K562 (cell line): ENCODE data around the gene WAS. TPM values are rescaled to one million over a fixed set of nuclear protein-coding genes. Genes with fewer than 3 reads are reported as not detected.

Experiments
- CBFA2T2 ChIP-seq: fragments of 450-650 bp; conservative IDR thresholded peaks from 2 replicates; pipeline ENCODE4 v1.6.1; 2017; ENCODE audit warnings: mild to moderate bottlenecking
- FOXA3 ChIP-seq, 2 experiments: fragments of 450-650 bp in 1 of 2; sonication (generic) in 1 of 2; formaldehyde crosslinking; IDR thresholded peaks in 1 of 2; conservative IDR thresholded peaks in 1 of 2; 2 replicates each; pipeline versions ENCODE4 v1.4.0 to v1.8.0; 2020 to 2022; ENCODE audit warnings: mild to moderate bottlenecking in 2 of 2, missing genetic modification reagents in 1 of 2
- FOXK1 ChIP-seq: sonication (generic); formaldehyde crosslinking; IDR thresholded peaks from 2 replicates; pipeline ENCODE4 v1.8.0; 2022; ENCODE audit warnings: missing genetic modification reagents, mild to moderate bottlenecking, borderline replicate concordance
- FOXM1 ChIP-seq, 2 experiments: fragments of 450-650 bp in 1 of 2; sonication (generic) in 1 of 2; formaldehyde crosslinking in 1 of 2; IDR thresholded peaks; 2 replicates each; pipeline versions ENCODE4 v1.6.1 to v1.9.0; 2017 to 2022; ENCODE audit warnings: low read depth in 2 of 2, mild to moderate bottlenecking in 2 of 2, missing genetic modification reagents in 1 of 2, moderate library complexity in 1 of 2
- HMGN3 ChIP-seq: IDR thresholded peaks from 2 replicates; pipeline ENCODE4 v1.6.1; 2011; ENCODE audit warnings: borderline replicate concordance, low read depth, mild to moderate bottlenecking, mixed read lengths, low read length; ENCODE audit not compliant: insufficient read length; ENCODE audit errors: extremely low read depth
- NCOR1 ChIP-seq: fragments of 450-650 bp; IDR thresholded peaks from 2 replicates; pipeline ENCODE4 v1.6.1; 2016; ENCODE audit warnings: mild to moderate bottlenecking, moderate library complexity
- NONO ChIP-seq, 2 experiments: fragments of 200-400 bp in 1 of 2; fragments of 450-650 bp in 1 of 2; formaldehyde crosslinking in 1 of 2; IDR thresholded peaks; 2 replicates each; pipeline ENCODE4 v1.6.1; 2017; ENCODE audit warnings: low read depth in 2 of 2, mild to moderate bottlenecking in 2 of 2, moderate library complexity in 2 of 2, low read length in 1 of 2
- PHF20 ChIP-seq: fragments of 450-650 bp; IDR thresholded peaks from 2 replicates; pipeline ENCODE4 v1.6.1; 2018; ENCODE audit not compliant: partially characterized antibody
- polyA plus RNA-seq, 8 experiments: library from polyadenylated mRNA; depleted of rRNA in 4 of 8; stranded (reverse) in 5 of 8; unstranded in 3 of 8; fragments of >200 nt; fragmentation: Nextera tagmentation in 2 of 8; fragmentation: Illumina TruSeq in 1 of 8; extraction: Ambion mirVana in 2 of 8; extraction: Trizol in 1 of 8; gene quantifications; 2 replicates each; pipeline versions ENCODE4 v1.2.1 to v1.2.3, GENCODE V29; 2011 to 2014; ENCODE audit warnings: inconsistent platforms in 1 of 8, missing spikeins in 1 of 8
- total RNA-seq, 7 experiments: library from RNA; depleted of rRNA in 6 of 7; stranded (reverse); fragments of >200 nt in 6 of 7; fragmentation: Illumina TruSeq in 2 of 7; extraction: Trizol in 2 of 7; gene quantifications; 2 replicates each; pipeline versions ENCODE4 v1.2.1 to v1.2.3, GENCODE V29; 2011 to 2021; ENCODE audit warnings: low replicate concordance in 1 of 7
- TF ChIP-seq, protein P1 (sequence below): fragments of 450-650 bp; IDR thresholded peaks from 2 replicates; pipeline ENCODE4 v1.6.1; 2017; ENCODE audit warnings: antibody characterized with exemption, mild to moderate bottlenecking
- TF ChIP-seq, protein P2 (sequence below): fragments of 450-650 bp; formaldehyde crosslinking; IDR thresholded peaks from 2 replicates; pipeline ENCODE4 v1.4.0; 2020; ENCODE audit warnings: mild to moderate bottlenecking
- TF ChIP-seq, protein P3 (sequence below): fragments of 250-450 bp; sonication (Bioruptor Pico); IDR thresholded peaks from 2 replicates; pipeline ENCODE4 v1.8.0; 2021; ENCODE audit warnings: moderate library complexity, mild to moderate bottlenecking, inconsistent platforms
- TF ChIP-seq, protein P4 (sequence below): sonication (generic); formaldehyde crosslinking; IDR thresholded peaks from 2 replicates; pipeline ENCODE4 v1.8.0; 2022; ENCODE audit warnings: mild to moderate bottlenecking, missing genetic modification reagents
- TF ChIP-seq, protein P5 (sequence below): sonication (generic); formaldehyde crosslinking; IDR thresholded peaks from 2 replicates; pipeline ENCODE4 v1.8.0; 2022; ENCODE audit warnings: missing genetic modification reagents, mild to moderate bottlenecking, borderline replicate concordance

WAS gene
- total and polyA plus RNA-seq, 9 of the 15 experiments (the other 6 are each of a cell fraction or from before 2014, with no cell fraction given) = 0.11 to 16.1 (median 3.8) TPM

DNA sequence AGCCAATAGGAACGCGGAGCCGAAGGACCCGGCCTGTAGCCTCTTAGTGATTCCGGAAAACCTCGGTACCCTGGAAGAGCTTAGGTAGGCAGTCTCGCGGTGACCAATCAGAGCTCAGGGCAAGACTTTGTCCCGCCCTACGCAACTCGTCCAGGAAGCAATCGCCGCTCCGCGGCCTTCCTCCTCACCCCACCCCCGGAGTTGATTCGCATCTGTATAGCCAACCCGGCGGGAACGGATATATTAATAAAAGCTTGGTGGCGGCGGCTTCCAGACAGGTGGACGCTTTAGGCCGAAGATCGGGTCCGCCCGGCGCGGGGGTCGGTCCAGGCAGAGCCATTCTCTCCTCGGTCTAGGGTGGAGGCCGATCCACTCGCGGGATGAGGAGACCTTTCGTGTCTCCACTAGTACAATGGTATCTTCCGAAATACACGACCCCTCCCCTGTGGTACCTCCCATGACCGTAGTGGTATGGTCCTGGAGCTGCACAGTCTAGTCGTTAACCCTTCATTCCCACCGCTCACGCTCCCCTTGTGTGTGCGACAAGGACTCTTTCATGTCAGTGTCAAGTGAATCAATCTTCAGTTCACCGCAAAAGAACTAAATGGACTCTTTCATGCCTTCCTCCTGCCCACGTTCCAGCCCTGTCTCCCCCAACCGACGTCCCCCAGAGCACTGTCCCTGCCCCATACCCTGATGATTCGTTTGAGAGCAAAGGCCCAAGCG lies 53.8 kb downstream of the WAS start (continued):
- TF ChIP-seq, protein P1, sequence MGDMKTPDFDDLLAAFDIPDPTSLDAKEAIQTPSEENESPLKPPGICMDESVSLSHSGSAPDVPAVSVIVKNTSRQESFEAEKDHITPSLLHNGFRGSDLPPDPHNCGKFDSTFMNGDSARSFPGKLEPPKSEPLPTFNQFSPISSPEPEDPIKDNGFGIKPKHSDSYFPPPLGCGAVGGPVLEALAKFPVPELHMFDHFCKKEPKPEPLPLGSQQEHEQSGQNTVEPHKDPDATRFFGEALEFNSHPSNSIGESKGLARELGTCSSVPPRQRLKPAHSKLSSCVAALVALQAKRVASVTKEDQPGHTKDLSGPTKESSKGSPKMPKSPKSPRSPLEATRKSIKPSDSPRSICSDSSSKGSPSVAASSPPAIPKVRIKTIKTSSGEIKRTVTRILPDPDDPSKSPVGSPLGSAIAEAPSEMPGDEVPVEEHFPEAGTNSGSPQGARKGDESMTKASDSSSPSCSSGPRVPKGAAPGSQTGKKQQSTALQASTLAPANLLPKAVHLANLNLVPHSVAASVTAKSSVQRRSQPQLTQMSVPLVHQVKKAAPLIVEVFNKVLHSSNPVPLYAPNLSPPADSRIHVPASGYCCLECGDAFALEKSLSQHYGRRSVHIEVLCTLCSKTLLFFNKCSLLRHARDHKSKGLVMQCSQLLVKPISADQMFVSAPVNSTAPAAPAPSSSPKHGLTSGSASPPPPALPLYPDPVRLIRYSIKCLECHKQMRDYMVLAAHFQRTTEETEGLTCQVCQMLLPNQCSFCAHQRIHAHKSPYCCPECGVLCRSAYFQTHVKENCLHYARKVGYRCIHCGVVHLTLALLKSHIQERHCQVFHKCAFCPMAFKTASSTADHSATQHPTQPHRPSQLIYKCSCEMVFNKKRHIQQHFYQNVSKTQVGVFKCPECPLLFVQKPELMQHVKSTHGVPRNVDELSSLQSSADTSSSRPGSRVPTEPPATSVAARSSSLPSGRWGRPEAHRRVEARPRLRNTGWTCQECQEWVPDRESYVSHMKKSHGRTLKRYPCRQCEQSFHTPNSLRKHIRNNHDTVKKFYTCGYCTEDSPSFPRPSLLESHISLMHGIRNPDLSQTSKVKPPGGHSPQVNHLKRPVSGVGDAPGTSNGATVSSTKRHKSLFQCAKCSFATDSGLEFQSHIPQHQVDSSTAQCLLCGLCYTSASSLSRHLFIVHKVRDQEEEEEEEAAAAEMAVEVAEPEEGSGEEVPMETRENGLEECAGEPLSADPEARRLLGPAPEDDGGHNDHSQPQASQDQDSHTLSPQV = peak; percentile 53; the same call in 1 of the 2 replicates
- no peak for TF ChIP-seq FOXK1 (CRISPR knock-in tag)
- TF ChIP-seq, protein P2, sequence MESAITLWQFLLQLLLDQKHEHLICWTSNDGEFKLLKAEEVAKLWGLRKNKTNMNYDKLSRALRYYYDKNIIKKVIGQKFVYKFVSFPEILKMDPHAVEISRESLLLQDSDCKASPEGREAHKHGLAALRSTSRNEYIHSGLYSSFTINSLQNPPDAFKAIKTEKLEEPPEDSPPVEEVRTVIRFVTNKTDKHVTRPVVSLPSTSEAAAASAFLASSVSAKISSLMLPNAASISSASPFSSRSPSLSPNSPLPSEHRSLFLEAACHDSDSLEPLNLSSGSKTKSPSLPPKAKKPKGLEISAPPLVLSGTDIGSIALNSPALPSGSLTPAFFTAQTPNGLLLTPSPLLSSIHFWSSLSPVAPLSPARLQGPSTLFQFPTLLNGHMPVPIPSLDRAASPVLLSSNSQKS (CRISPR knock-in tag) = no peak
- TF ChIP-seq, protein P3, sequence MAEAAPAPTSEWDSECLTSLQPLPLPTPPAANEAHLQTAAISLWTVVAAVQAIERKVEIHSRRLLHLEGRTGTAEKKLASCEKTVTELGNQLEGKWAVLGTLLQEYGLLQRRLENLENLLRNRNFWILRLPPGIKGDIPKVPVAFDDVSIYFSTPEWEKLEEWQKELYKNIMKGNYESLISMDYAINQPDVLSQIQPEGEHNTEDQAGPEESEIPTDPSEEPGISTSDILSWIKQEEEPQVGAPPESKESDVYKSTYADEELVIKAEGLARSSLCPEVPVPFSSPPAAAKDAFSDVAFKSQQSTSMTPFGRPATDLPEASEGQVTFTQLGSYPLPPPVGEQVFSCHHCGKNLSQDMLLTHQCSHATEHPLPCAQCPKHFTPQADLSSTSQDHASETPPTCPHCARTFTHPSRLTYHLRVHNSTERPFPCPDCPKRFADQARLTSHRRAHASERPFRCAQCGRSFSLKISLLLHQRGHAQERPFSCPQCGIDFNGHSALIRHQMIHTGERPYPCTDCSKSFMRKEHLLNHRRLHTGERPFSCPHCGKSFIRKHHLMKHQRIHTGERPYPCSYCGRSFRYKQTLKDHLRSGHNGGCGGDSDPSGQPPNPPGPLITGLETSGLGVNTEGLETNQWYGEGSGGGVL (CRISPR knock-in tag) = no peak
- no peak for TF ChIP-seq FOXA3 (CRISPR knock-in tag; conservative IDR thresholded peaks at IDR 0.05 in 1 of 2, IDR thresholded peaks at IDR 0.05 in 1 of 2)
- no peak for TF ChIP-seq HMGN3
- TF ChIP-seq PHF20 = peak; percentile 84
- TF ChIP-seq, protein P4, sequence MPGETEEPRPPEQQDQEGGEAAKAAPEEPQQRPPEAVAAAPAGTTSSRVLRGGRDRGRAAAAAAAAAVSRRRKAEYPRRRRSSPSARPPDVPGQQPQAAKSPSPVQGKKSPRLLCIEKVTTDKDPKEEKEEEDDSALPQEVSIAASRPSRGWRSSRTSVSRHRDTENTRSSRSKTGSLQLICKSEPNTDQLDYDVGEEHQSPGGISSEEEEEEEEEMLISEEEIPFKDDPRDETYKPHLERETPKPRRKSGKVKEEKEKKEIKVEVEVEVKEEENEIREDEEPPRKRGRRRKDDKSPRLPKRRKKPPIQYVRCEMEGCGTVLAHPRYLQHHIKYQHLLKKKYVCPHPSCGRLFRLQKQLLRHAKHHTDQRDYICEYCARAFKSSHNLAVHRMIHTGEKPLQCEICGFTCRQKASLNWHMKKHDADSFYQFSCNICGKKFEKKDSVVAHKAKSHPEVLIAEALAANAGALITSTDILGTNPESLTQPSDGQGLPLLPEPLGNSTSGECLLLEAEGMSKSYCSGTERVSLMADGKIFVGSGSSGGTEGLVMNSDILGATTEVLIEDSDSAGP = no peak
- no peak for TF ChIP-seq FOXM1 (IDR thresholded peaks at IDR 0.05; ENCODE audit: low read depth)
- TF ChIP-seq FOXM1 (CRISPR knock-in tag; IDR thresholded peaks at IDR 0.05; ENCODE audit: low read depth) = no peak
- peak in 1 of 2 experiments; percentile 97; a peak in 2 of 4 replicates for TF ChIP-seq NONO (IDR thresholded peaks at IDR 0.05; ENCODE audit: low read depth in 2 of 2, low read length in 1 of 2)
- peak; percentile 47; the same call in 1 of the 2 replicates for TF ChIP-seq NCOR1
- TF ChIP-seq, protein P5, sequence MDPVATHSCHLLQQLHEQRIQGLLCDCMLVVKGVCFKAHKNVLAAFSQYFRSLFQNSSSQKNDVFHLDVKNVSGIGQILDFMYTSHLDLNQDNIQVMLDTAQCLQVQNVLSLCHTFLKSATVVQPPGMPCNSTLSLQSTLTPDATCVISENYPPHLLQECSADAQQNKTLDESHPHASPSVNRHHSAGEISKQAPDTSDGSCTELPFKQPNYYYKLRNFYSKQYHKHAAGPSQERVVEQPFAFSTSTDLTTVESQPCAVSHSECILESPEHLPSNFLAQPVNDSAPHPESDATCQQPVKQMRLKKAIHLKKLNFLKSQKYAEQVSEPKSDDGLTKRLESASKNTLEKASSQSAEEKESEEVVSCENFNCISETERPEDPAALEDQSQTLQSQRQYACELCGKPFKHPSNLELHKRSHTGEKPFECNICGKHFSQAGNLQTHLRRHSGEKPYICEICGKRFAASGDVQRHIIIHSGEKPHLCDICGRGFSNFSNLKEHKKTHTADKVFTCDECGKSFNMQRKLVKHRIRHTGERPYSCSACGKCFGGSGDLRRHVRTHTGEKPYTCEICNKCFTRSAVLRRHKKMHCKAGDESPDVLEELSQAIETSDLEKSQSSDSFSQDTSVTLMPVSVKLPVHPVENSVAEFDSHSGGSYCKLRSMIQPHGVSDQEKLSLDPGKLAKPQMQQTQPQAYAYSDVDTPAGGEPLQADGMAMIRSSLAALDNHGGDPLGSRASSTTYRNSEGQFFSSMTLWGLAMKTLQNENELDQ (CRISPR knock-in tag) = no peak
- TF ChIP-seq CBFA2T2 = no peak
